Measurements from ENCODE around the gene NUP210L. TPM values are rescaled to one million over a fixed set of nuclear protein-coding genes. Genes with fewer than 3 reads are reported as not detected.

Gene NUP210L
- total RNA-seq, 1 donor from 2014 or later, result 2.1 TPM

- H3K4me1 ChIP-seq, result peaks cover 28% of the 10 kb centered on the region
- no peaks in the 10 kb centered on the region for H3K27me3 ChIP-seq
- TF ChIP-seq CTCF (IDR thresholded peaks at IDR 0.05), result no peak
- H3K36me3 ChIP-seq, result peaks cover 39% of the 10 kb centered on the region
- DNase-seq (no peak), ATAC-seq (no peak)
- H3K4me3 ChIP-seq, result peak overlapping the region; percentile 80
- intact Hi-C loops (cut with DNase I), result no loop called here
- H3K9me3 ChIP-seq, result no peaks in the 10 kb centered on the region
- H3K27ac ChIP-seq, result peak overlapping the region; percentile 97
Measured at GRCh38 chr1:153991806-153992205, 163.1 kb downstream of the NUP210L start.

GRCh38 chr1:153991151-153991630 is 163.7 kb downstream of the NUP210L start:
- Histone ChIP-seq H3K27ac (peak overlapping the region; percentile 97), H3K4me1 (peaks cover 28% of the 10 kb centered on the region), H3K36me3 (peaks cover 39% of the 10 kb centered on the region), H3K4me3 (peak overlapping the region; percentile 80), H3K9me3 (no peaks in the 10 kb centered on the region), H3K27me3 (no peaks in the 10 kb centered on the region)
- intact Hi-C loops (cut with DNase I), result no loop called here
- TF ChIP-seq CTCF (IDR thresholded peaks at IDR 0.05), result no peak
- ATAC-seq, result no peak
- no peak for DNase-seq

GRCh38 chr1:153990468-153991150 is 164.3 kb downstream of the NUP210L start, which contains the start of gene RPS27:
TSS of gene RPS27 (plus strand) at chr1:153990762. CDS start at chr1:153990797, 35 bp downstream.
- peak; percentile 80 for ATAC-seq
- intact Hi-C loops (cut with DNase I), result no loop called here
- Histone ChIP-seq H3K36me3 (peaks cover 39% of the 10 kb centered on the region), H3K27me3 (no peaks in the 10 kb centered on the region), H3K9me3 (no peaks in the 10 kb centered on the region), H3K4me1 (peaks cover 28% of the 10 kb centered on the region), H3K27ac (peak within 1 kb of the TSS; percentile 97), H3K4me3 (peak within 1 kb of the TSS; percentile 80)
- peak; percentile 87 for DNase-seq
- TF ChIP-seq CTCF (IDR thresholded peaks at IDR 0.05), result no peak

GRCh38 chr1:153987621-153988020 is 167.3 kb downstream of the NUP210L start:
- peak overlapping the region; percentile 76 for H3K27ac ChIP-seq
- H3K36me3 ChIP-seq, result peaks cover 22% of the 10 kb centered on the region
- intact Hi-C loops (cut with DNase I), result loop anchor here (5.0 kb wide), 1 partner anchor 190 kb away; no protein-coding TSS in a partner anchor
- ATAC-seq, result no peak
- TF ChIP-seq CTCF (IDR thresholded peaks at IDR 0.05), result no peak
- DNase-seq, result no peak
- no peaks in the 10 kb centered on the region for H3K27me3 ChIP-seq
- no peak overlapping the region for H3K4me3 ChIP-seq
- peaks cover 28% of the 10 kb centered on the region for H3K4me1 ChIP-seq
- H3K9me3 ChIP-seq, result no peaks in the 10 kb centered on the region

- ATAC-seq, result peak; percentile 90
- Histone ChIP-seq H3K27ac (peak within 1 kb of the TSS; percentile 76), H3K27me3 (no peaks in the 10 kb centered on the region), H3K4me1 (peaks cover 14% of the 10 kb centered on the region), H3K9me3 (no peaks in the 10 kb centered on the region), H3K36me3 (peaks cover 14% of the 10 kb centered on the region), H3K4me3 (peak within 1 kb of the TSS; percentile 74)
- TF ChIP-seq CTCF (IDR thresholded peaks at IDR 0.05), result no peak
- DNase-seq, result peak; percentile 93
- intact Hi-C loops (cut with DNase I), result loop anchor here (5.0 kb wide), 1 partner anchor 189 kb away; no protein-coding TSS in a partner anchor
Measured at GRCh38 chr1:153985941-153986761, 168.7 kb downstream of the NUP210L start, which contains the start of gene RAB13. TSS of gene RAB13 (minus strand) at chr1:153986339. CDS start at chr1:153986236, 103 bp downstream.
